Endodermal cell (in vitro differentiated cells): Measurements from ENCODE around the gene PPL. TPM values are rescaled to one million over a fixed set of nuclear protein-coding genes. Genes with fewer than 3 reads are reported as not detected.

Experiments used
- DNase-seq: peaks from one replicate; pipeline ENCODE4 v3.0.0-alpha.2; 2017
- H3K27ac ChIP-seq: 2 replicates; pipeline ENCODE4 v1.5.1; 2013; ENCODE audit warnings: mild to moderate bottlenecking, low read depth, low read length, moderate library complexity
- H3K27me3 ChIP-seq: 2 replicates; pipeline ENCODE4 v1.6.1; 2013; ENCODE audit warnings: mild to moderate bottlenecking, low read length, moderate library complexity; ENCODE audit not compliant: insufficient read depth, control insufficient read depth, poor library complexity, severe bottlenecking
- H3K36me3 ChIP-seq: 2 replicates; pipeline ENCODE4 v1.7.0; 2013; ENCODE audit warnings: mild to moderate bottlenecking, low read length, moderate library complexity; ENCODE audit not compliant: control insufficient read depth, insufficient read depth
- H3K4me1 ChIP-seq: one replicate; pipeline ENCODE4 v1.7.0; 2013; ENCODE audit warnings: low read length; ENCODE audit not compliant: control insufficient read depth, insufficient read depth
- H3K4me3 ChIP-seq: 2 replicates; pipeline ENCODE4 v1.5.1; 2013; ENCODE audit warnings: mild to moderate bottlenecking, low read length, moderate library complexity
- H3K9ac ChIP-seq: 2 replicates; pipeline ENCODE4 v1.6.1; 2013; ENCODE audit warnings: mild to moderate bottlenecking, low read length, moderate library complexity; ENCODE audit not compliant: poor library complexity, severe bottlenecking; ENCODE audit errors: extremely low read depth
- H3K9me3 ChIP-seq: 2 replicates; pipeline ENCODE4 v1.6.1; 2013; ENCODE audit warnings: mild to moderate bottlenecking, low read length, moderate library complexity; ENCODE audit not compliant: control insufficient read depth
- H3K27ac Mint-ChIP-seq: 2 replicates; pipeline ENCODE4 v1.8.0; 2020; ENCODE audit warnings: mixed read lengths
- H3K27me3 Mint-ChIP-seq: 2 replicates; pipeline ENCODE4 v1.8.0; 2021; ENCODE audit warnings: mild to moderate bottlenecking, mixed read lengths; ENCODE audit not compliant: insufficient read depth
- H3K36me3 Mint-ChIP-seq: 2 replicates; pipeline ENCODE4 v1.8.0; 2020; ENCODE audit warnings: low read depth, mixed read lengths
- H3K4me1 Mint-ChIP-seq: 2 replicates; pipeline ENCODE4 v1.8.0; 2020; ENCODE audit warnings: mixed read lengths
- H3K4me3 Mint-ChIP-seq: 2 replicates; pipeline ENCODE4 v1.8.0; 2020; ENCODE audit warnings: mild to moderate bottlenecking, moderate library complexity, mixed read lengths
- H3K9me3 Mint-ChIP-seq: 2 replicates; pipeline ENCODE4 v1.8.0; 2020; ENCODE audit warnings: mild to moderate bottlenecking, mixed read lengths
- WGBS, 2 experiments: methylation state at CpG; one replicate each; pipeline versions ENCODE4 v1.1.5 to v1.1.7; 2013; ENCODE audit warnings: missing lambda C conversion rate in 2 of 2, mixed read lengths in 1 of 2; ENCODE audit not compliant: insufficient coverage in 1 of 2, insufficient read length in 1 of 2; 5-methylcytosine and 5-hydroxymethylcytosine counted together
- total RNA-seq, 2 donors: library from RNA; stranded (reverse); fragmentation: NEBNext Ultra II Directional in 1 of 2; extraction: Animal tissue kit (Norgen Biotek cat#: 25700) in 1 of 2; gene quantifications; 2 replicates in 1 of 2; 3 replicates in 1 of 2; pipeline ENCODE4 v1.2.1, GENCODE V29; 2021
- TF ChIP-seq, protein P1 (sequence below): fragments of 200-600 bp; sonication (generic); conservative IDR thresholded peaks from 2 replicates; pipeline ENCODE4 v1.5.0; 2021; ENCODE audit warnings: antibody characterized with exemption, mild to moderate bottlenecking

PPL gene
- total RNA-seq, 2 donors from 2014 or later, result 37.8 to 48.5 TPM

DNA sequence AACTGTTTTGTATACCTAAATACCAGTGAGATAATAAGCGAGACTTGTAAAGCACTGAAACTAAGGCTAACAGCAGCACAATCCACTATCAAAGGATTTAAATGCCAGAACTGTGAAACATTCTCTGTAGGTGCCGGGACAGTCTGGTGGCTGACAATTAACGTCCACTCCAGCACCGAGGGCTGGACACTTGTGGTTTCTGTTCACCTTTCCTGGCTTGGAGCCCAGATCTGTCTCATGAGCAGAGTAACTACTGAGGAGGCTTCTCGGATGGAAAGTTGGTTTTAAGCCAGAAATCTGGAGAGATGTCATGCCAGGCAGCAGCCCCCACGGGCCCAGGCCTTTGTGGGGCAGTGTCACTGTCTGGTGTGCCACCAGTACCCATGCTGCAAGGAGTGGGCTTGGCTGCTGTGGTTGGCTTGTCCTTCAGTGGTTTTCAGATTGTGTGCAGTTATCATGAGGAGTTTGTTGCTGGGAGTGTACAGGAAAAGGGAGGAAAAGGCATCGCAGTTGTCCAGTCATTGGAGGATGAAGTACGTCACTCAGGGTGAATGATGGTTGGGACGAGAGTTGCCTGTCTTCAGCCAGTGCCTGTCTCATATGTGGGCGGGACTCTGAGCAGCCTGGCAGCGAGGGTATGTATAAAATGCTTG lies 54.2 kb downstream of the PPL start:
- TF ChIP-seq, protein P1, sequence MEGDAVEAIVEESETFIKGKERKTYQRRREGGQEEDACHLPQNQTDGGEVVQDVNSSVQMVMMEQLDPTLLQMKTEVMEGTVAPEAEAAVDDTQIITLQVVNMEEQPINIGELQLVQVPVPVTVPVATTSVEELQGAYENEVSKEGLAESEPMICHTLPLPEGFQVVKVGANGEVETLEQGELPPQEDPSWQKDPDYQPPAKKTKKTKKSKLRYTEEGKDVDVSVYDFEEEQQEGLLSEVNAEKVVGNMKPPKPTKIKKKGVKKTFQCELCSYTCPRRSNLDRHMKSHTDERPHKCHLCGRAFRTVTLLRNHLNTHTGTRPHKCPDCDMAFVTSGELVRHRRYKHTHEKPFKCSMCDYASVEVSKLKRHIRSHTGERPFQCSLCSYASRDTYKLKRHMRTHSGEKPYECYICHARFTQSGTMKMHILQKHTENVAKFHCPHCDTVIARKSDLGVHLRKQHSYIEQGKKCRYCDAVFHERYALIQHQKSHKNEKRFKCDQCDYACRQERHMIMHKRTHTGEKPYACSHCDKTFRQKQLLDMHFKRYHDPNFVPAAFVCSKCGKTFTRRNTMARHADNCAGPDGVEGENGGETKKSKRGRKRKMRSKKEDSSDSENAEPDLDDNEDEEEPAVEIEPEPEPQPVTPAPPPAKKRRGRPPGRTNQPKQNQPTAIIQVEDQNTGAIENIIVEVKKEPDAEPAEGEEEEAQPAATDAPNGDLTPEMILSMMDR, result no peak
- Mint-ChIP-seq H3K27me3 (no peaks in the 10 kb centered on the region), H3K4me3 (no peak overlapping the region), H3K36me3 (peaks cover 86% of the 10 kb centered on the region), H3K9me3 (no peaks in the 10 kb centered on the region), H3K4me1 (peaks cover 5% of the 10 kb centered on the region), H3K27ac (peak overlapping the region; percentile 59)
- Histone ChIP-seq H3K4me1 (peaks cover 6% of the 10 kb centered on the region), H3K9me3 (no peaks in the 10 kb centered on the region), H3K27ac (no peak overlapping the region), H3K27me3 (no peaks in the 10 kb centered on the region), H3K36me3 (peaks cover 83% of the 10 kb centered on the region), H3K4me3 (no peak overlapping the region), H3K9ac (no peak overlapping the region)
- DNase-seq, result no peak
- WGBS, 2 experiments, result 92 to 97% methylated on average over 8 to 11 of the region's 11 CpGs

DNA sequence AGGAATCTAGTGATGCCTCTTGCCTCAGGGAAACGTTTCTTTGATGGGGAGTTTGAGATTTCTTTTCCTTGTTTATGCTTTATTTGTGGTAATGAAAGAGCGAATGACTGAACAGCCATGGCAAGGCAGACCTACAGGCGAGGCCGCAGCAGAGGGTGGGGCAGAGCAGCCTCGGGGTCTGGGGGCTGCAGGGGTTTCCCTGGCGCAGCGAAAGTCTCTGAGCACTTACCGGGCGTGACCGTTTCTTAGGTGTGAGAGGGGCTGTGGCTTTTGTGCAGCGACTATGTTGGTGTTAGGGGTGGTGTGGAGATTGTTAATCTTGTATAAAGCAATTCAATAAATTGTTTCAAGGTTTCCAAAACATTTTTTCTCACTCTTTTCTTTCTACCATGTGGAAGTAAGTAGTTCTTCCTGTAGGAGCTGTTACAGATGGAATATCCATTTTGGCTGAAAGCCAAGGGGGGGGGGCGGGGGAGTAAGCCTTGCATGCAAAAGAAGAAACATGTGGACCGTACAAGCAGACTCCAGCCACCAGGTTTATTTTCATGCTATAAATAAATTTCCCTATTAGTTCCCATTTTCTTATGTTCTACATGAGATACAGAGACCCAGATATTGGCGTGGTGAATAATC lies 54.8 kb downstream of the PPL start:
- Histone ChIP-seq H3K27ac (no peak overlapping the region), H3K36me3 (peaks cover 84% of the 10 kb centered on the region), H3K9me3 (no peaks in the 10 kb centered on the region), H3K9ac (peak overlapping the region; percentile 8), H3K4me3 (peak overlapping the region; percentile 2), H3K27me3 (no peaks in the 10 kb centered on the region), H3K4me1 (peaks cover 6% of the 10 kb centered on the region)
- Mint-ChIP-seq H3K27me3 (no peaks in the 10 kb centered on the region), H3K27ac (no peak overlapping the region), H3K4me1 (peaks cover 5% of the 10 kb centered on the region), H3K9me3 (no peaks in the 10 kb centered on the region), H3K36me3 (peaks cover 85% of the 10 kb centered on the region), H3K4me3 (no peak overlapping the region)
- TF ChIP-seq, protein P1, result no peak
- WGBS, 2 experiments, result 89 to 97% methylated on average over 6 to 13 of the region's 14 CpGs
- no peak for DNase-seq

DNA sequence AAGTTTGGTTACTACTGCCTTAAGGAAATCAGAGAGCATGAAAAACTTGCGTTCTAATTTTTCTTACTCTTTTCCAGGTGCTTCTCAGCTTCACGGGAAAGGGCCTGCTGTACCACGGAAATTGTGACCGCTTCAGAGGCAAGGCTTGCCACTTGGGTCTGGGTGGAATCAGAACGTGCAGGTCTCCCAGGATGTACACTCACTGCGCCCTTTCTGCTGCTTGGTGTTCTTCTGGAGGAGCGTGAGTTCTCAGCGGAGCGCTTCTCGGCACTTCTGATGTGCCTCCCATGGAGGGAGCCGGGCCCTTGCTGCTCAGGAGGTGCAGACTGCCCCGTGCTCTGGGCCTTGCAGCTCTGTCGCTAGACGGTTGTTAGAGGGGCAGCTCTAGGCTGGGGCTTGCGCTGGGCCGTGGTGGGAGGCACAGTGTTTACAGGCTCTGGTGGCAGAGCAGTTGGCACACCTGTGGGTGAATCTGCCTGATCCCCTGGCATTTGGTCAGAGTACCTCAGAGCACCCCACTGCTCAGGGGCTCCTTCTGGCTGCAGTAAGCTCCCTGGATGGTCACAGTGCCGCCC lies 56.9 kb downstream of the PPL start:
- 93% methylated on average over 17 of the region's 17 CpGs for WGBS, 2 experiments
- H3K27me3 Mint-ChIP-seq, result no peaks in the 10 kb centered on the region
- Histone ChIP-seq H3K27ac (no peak overlapping the region), H3K9ac (no peak overlapping the region), H3K36me3 (peaks cover 88% of the 10 kb centered on the region), H3K4me1 (peaks cover 6% of the 10 kb centered on the region), H3K4me3 (no peak overlapping the region), H3K9me3 (no peaks in the 10 kb centered on the region), H3K27me3 (no peaks in the 10 kb centered on the region)
- TF ChIP-seq, protein P1, result no peak
- DNase-seq, result no peak
- H3K36me3 Mint-ChIP-seq, result peaks cover 79% of the 10 kb centered on the region
- H3K4me3 Mint-ChIP-seq, result no peak overlapping the region
- no peak overlapping the region for H3K27ac Mint-ChIP-seq
- peaks cover 5% of the 10 kb centered on the region for H3K4me1 Mint-ChIP-seq
- no peaks in the 10 kb centered on the region for H3K9me3 Mint-ChIP-seq
